Medulla oblongata (tissue), 1 donor: ENCODE measurements around the gene DSC3.

ENCODE experiments used
- DNase-seq: peaks from one replicate; pipeline ENCODE4 v3.0.0-alpha.2; 2015; ENCODE audit errors: extremely low spot score

The DSC3 gene

GRCh38 chr18:31042406-31043181, at the start of gene DSC3:
TSS of gene DSC3 (minus strand) at chr18:31042742. CDS start at chr18:31042660, 82 bp downstream.
- no peak for DNase-seq

- DNase-seq = no peak
These were observed 48.8 kb upstream of the DSC3 start for GRCh38 chr18:31091350-31091749.

DNA sequence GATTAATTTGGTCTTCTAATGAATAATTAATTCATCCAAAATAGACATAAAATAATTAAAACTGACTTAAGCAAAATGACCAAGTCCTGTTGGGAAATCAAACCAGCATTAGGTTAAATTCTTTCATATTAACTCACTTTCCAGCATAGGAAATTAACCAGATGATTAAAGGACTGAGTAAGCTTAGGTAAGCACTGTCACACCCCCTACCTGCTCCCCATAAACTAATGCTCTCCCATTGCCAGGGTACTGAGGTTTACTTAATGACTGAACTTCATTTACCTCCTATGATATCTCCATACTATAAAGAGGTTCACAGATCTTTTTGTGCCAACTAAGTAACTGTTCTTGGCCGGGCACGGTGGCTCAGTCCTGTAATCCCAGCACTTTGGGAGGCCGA, 46.0 kb upstream of the DSC3 start:
- no peak for DNase-seq

DNA sequence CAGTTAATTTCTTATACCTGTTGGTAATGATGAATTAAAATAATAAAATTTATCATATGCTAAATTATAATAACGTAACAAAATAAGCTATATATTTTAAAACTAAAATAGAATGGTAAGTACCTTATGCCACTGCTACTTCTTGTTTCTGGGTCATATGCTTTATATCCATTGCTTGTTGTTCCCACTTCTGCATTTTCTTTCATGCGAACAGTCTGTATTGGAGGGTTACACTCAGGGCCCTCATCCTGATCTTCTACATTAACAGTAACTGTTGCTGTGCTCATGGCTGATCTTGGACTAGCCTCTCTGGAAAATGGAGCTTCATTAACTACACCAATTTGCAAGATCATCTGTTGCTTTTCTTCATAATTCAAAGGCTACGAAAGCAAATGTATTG, 37.4 kb upstream of the DSC3 start:
- DNase-seq = peak; percentile 38

DNA sequence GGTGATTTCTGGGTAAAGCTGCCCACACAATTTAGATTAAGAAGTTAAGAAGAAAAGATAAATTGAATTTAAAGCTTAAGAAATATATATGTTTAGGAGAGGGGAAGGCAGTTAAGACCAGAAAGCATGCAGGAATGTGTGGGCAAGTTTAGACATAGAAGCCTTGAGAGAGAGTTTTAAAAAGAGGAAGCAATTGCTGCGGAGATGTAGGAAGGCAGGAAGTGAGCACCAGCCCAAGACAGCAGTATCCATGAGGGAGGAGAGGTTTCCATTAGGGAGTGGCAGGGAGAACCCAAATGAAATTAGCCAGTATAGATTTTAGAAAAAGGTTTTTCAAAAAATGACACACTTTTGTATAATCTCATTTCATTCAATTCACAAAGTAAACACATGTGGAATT, 35.3 kb upstream of the DSC3 start:
- peak; percentile 15 for DNase-seq

DNA sequence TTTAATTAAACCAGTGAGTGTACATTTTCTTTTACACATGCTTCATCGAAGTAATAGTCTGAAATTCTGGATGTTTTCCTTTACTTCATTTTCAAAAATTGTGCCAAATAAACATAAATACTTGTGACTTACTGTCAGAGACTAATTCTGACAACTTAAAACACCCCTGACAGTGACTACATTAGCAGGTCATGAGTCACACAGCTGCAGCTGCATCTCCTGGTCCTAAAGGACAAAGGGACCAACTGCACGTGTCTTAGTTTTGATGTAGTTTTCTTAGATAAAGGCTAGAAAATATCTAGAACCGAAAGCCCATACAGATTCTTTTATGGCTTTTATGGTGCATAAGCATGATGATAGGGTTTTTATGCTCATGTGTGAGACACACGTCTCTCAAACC, 29.6 kb upstream of the DSC3 start:
- no peak for DNase-seq

GRCh38 chr18:31070206-31070605, 27.7 kb upstream of the DSC3 start:
- DNase-seq = no peak

DNA sequence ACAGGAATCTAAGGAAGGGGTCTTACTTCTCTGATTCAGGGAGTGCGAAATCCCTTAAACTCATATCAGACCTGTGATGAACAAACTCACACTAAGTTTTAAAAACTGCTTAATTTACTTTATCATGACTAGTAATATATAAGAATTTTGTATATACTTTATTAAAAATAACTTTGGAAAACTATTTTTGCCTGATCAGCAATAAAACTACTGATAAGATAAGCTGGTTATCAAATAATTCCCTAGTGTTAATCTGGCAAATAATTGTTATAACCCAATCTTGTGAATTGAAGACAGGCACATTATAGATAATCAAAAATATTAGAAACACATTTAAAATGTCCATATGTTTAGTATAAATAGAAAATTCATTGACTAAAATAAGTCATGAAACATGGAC, 23.7 kb upstream of the DSC3 start:
- DNase-seq = no peak

DNA sequence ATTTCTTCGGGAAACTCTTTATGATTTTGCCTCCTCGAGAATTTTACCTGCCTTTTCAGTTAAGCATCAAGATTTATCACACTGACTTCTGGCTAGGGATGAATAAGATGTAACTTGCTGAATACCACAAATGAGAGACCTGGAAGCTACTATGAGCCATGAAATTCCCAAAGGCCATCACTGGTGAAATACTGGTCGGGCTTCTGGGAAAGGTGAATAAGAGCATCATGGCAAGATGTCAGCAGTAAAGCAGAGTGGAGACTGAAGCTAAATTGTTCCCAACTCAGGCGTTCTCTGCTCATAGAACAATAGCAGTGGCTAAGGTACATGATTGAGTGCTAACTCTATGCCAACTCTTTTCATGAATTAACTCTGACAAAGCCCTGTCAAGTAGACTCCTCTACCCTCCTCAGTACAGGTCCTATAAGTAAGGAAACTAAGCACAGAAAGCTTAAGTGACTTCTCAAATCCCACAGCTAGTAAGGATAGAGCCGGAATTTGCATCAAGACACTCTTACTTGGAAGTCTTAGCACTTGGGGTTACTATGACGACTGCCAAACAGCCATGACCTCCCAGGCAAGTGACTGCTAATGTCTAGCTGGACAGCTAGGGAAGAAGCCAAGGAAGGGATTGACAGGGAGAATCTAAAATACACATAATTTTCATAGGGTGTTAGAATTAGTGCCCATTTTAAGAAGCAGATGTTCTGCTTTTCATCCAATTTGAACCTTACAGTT, 22.7 kb upstream of the DSC3 start:
- DNase-seq = no peak

DNA sequence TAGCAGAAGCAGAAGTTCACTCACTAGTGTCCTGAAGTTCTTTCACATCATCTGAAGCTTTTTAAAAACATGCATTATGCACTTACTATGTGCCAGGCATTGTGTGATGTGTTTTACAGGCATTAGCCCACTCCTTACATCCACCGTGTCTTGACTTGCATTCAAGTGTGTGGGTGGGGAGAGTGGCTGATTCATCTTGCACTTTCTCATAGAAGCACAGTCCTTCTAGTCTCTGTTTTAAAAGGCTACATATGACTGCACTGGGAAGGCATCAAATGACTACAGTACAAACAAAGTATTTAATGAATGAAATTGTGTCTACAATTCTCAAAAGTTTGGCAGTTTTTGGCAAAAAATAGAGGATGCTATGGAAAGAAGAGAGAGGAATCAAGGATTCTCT, 21.6 kb upstream of the DSC3 start:
- no peak for DNase-seq

DNA sequence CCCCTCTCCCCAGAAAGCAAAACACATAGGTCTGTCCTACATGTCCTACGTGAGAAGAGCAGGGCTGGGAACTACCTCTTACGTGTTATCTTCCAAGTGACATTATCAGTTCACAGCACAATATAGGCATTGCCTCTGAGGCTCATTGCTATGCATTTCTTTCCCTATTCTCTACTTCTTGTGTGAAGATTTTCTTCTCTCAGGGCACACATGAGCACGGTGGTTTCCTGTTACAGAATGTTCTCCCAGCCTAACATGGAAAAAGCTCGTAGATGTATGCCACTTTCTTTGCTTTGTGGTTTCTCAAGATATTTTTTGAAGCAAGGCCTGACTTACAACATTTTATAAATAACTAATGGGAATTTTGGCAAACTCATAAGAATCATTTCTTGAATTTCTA, 19.4 kb upstream of the DSC3 start:
- DNase-seq = no peak

GRCh38 chr18:31058897-31059296, 16.4 kb upstream of the DSC3 start:
- no peak for DNase-seq

DNA sequence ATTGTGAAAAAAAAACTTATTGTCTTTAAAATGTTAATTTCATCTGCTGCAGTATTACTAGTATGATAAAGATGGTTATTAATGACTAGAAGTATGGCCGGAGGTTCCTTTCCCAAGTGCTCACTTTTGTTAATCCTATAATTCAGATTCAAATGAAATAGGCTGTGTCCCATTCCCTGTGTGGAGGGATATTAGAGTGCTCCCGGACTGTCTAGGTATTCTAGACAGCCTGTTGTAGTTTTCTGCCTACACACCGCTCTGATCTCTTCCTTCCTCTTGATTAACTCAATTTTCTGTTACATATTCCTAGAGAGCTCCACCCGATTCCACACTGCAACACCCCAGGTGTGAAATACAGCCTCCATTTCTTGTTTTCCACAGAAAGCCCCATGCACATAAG, 15.4 kb upstream of the DSC3 start:
- DNase-seq = no peak

GRCh38 chr18:31057051-31057450, 14.5 kb upstream of the DSC3 start:
- no peak for DNase-seq

- no peak for DNase-seq
These were observed 13.8 kb upstream of the DSC3 start for GRCh38 chr18:31056296-31056695.

GRCh38 chr18:31050635-31051034, 8.1 kb upstream of the DSC3 start:
- no peak for DNase-seq

- no peak for DNase-seq
These were observed 6.6 kb upstream of the DSC3 start for GRCh38 chr18:31049189-31049588.

DNA sequence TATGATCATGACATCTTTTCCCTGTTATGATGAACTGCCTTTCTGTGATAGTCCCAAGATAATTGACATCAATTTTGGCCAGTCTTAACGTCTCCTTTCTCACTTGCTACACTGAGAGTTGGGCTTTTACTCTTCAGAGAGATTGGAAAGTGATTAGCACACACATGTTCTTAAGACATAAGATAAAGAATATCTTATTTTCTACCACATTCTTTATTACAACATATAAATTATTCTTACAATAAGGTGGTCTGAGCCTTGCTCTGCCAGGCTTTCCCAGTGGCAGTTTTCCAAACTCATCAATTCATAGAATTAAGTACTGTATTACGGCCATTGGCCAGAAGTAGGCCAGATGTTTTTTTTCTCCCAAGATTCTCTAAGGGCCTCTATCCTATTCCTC, 5.7 kb upstream of the DSC3 start:
- no peak for DNase-seq

- DNase-seq = no peak
These were observed 4.4 kb upstream of the DSC3 start for GRCh38 chr18:31046916-31047315.

- DNase-seq = no peak
These were observed 3.1 kb upstream of the DSC3 start for GRCh38 chr18:31045599-31045998.

GRCh38 chr18:31044926-31045325, 2.4 kb upstream of the DSC3 start:
- DNase-seq = no peak

GRCh38 chr18:31043709-31044108, 1.2 kb upstream of the DSC3 start:
- no peak for DNase-seq

DNA sequence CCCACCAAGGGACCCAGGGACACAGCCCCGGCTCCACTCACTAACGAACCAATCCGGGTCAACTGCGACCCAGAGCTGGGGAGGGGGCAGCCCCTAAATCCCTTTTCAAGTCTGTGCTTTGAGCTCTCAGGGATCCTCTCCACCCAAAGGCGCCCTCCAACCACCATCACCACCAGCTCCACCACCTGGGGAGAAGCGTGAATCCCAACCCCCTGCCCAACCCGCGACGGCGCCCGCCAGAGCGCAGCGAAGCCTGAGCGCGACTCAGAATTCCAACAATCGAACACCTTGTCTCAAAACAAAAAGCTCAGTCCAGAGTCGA, 497 bp downstream of the DSC3 start:
- DNase-seq = no peak
